Progenitor cell of endocrine pancreas (in vitro differentiated cells): ENCODE measurements around the gene ZNF326. TPM values are rescaled to one million over a fixed set of nuclear protein-coding genes. Genes with fewer than 3 reads are reported as not detected.

Experiments
- DNase-seq: peaks from one replicate; pipeline ENCODE4 v3.0.0; 2021; ENCODE audit warnings: low spot score; ENCODE audit not compliant: unreplicated experiment
- H3K27ac Mint-ChIP-seq: 2 replicates; pipeline ENCODE4 v1.8.0; 2021; ENCODE audit warnings: mild to moderate bottlenecking, moderate library complexity, mixed read lengths
- H3K27me3 Mint-ChIP-seq: 2 replicates; pipeline ENCODE4 v1.8.0; 2021; ENCODE audit warnings: mixed read lengths
- H3K36me3 Mint-ChIP-seq: 2 replicates; pipeline ENCODE4 v1.8.0; 2022; ENCODE audit warnings: mixed read lengths; ENCODE audit not compliant: insufficient read depth
- H3K4me1 Mint-ChIP-seq: 2 replicates; pipeline ENCODE4 v1.8.0; 2021; ENCODE audit warnings: low read depth, mixed read lengths
- H3K4me3 Mint-ChIP-seq: 2 replicates; pipeline ENCODE4 v1.8.0; 2021; ENCODE audit warnings: low read depth, mild to moderate bottlenecking, moderate library complexity, mixed read lengths
- H3K9me3 Mint-ChIP-seq: 2 replicates; pipeline ENCODE4 v1.8.0; 2021; ENCODE audit warnings: low read depth, mixed read lengths
- CTCF ChIP-seq: fragments of 200-600 bp; sonication (generic); IDR thresholded peaks from one replicate; pipeline ENCODE4 v1.5.0; 2021; ENCODE audit warnings: antibody characterized with exemption, mild to moderate bottlenecking; ENCODE audit not compliant: unreplicated experiment
- total RNA-seq: library from RNA; stranded (reverse); gene quantifications from 2 replicates; pipeline ENCODE4 v1.2.1, GENCODE V29; 2021

Gene ZNF326
- total RNA-seq, 1 donor from 2014 or later, result 70.9 TPM

- H3K27me3 Mint-ChIP-seq, result peaks cover 4% of the 10 kb centered on the region
- no peaks in the 10 kb centered on the region for H3K36me3 Mint-ChIP-seq
- H3K4me3 Mint-ChIP-seq, result no peak overlapping the region
- DNase-seq, result no peak
- H3K4me1 Mint-ChIP-seq, result peaks cover 2% of the 10 kb centered on the region
- H3K27ac Mint-ChIP-seq, result no peak overlapping the region
- no peaks in the 10 kb centered on the region for H3K9me3 Mint-ChIP-seq
- no peak for TF ChIP-seq CTCF
Measured at GRCh38 chr1:89971600-89971999, 23.3 kb upstream of the ZNF326 start.

- no peak overlapping the region for H3K4me3 Mint-ChIP-seq
- no peak for DNase-seq
- H3K27me3 Mint-ChIP-seq, result peaks cover 4% of the 10 kb centered on the region
- no peaks in the 10 kb centered on the region for H3K9me3 Mint-ChIP-seq
- H3K4me1 Mint-ChIP-seq, result peaks cover 2% of the 10 kb centered on the region
- no peak overlapping the region for H3K27ac Mint-ChIP-seq
- TF ChIP-seq CTCF, result no peak
- H3K36me3 Mint-ChIP-seq, result no peaks in the 10 kb centered on the region
Measured at GRCh38 chr1:89972024-89972423, 22.9 kb upstream of the ZNF326 start.

- Mint-ChIP-seq H3K4me1 (peaks cover 2% of the 10 kb centered on the region), H3K9me3 (no peaks in the 10 kb centered on the region), H3K27me3 (peaks cover 4% of the 10 kb centered on the region), H3K27ac (no peak overlapping the region), H3K36me3 (no peaks in the 10 kb centered on the region), H3K4me3 (no peak overlapping the region)
- no peak for TF ChIP-seq CTCF
- DNase-seq, result no peak
Measured at GRCh38 chr1:89973471-89974127, 21.3 kb upstream of the ZNF326 start.

GRCh38 chr1:89974256-89974655, 20.7 kb upstream of the ZNF326 start:
- no peak overlapping the region for H3K27ac Mint-ChIP-seq
- H3K4me1 Mint-ChIP-seq, result peaks cover 2% of the 10 kb centered on the region
- TF ChIP-seq CTCF, result no peak
- H3K4me3 Mint-ChIP-seq, result no peak overlapping the region
- peaks cover 4% of the 10 kb centered on the region for H3K27me3 Mint-ChIP-seq
- no peaks in the 10 kb centered on the region for H3K9me3 Mint-ChIP-seq
- H3K36me3 Mint-ChIP-seq, result no peaks in the 10 kb centered on the region
- DNase-seq, result no peak

GRCh38 chr1:89974696-89975470, 20.0 kb upstream of the ZNF326 start:
- Mint-ChIP-seq H3K9me3 (no peaks in the 10 kb centered on the region), H3K27ac (no peak overlapping the region), H3K4me3 (no peak overlapping the region), H3K27me3 (peaks cover 4% of the 10 kb centered on the region), H3K4me1 (peaks cover 2% of the 10 kb centered on the region), H3K36me3 (no peaks in the 10 kb centered on the region)
- no peak for DNase-seq
- no peak for TF ChIP-seq CTCF
